ENCODE results near the gene TCF4. TPM values are rescaled to one million over a fixed set of nuclear protein-coding genes. Genes with fewer than 3 reads are reported as not detected.

TCF4 gene
- total RNA-seq, 1 donor from 2014 or later = 7.2 TPM

GRCh38 chr18:55307505-55307904 is 280.5 kb downstream of the TCF4 start:
- no peak for TF ChIP-seq CTCF (conservative IDR thresholded peaks at IDR 0.05; ENCODE audit: low read depth, low read length)
- DNase-seq (ENCODE audit: low read depth) = no peak
- H3K4me3 ChIP-seq (ENCODE audit: low read depth, low read length) = no peak overlapping the region

DNA sequence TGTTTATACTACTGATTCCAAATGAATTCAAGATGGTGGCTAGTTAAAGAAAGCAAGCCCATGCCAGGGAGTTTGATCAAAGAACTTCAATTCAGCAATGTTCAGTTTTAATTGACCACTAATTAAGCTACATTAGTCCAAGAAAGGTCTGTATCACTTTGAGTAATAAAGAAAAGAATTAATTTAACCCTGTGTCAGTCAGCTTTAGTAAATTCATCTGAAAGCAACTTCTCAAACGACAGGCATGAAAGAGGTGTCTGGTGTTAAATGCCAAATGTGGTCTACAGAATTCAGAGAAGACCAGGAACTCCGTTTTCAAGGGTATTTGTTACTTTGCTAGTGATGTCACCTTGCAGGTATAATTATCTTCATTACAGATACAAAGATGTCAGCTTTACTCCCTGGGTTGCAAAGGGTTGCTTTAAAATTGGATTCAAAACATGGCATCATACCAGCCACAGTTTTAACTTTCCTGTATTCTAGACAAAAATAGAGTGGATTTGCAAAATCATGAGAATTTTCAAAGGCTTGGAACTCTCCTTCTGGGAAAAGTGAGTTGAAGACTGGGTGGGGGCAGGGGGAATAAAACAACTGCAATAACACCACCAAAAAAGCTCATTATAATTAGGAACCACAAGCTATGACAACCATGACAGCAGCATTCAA is 281.5 kb downstream of the TCF4 start:
- H3K4me3 ChIP-seq (ENCODE audit: low read depth, low read length) = no peak overlapping the region
- no peak for TF ChIP-seq CTCF (conservative IDR thresholded peaks at IDR 0.05; ENCODE audit: low read depth, low read length)
- DNase-seq (ENCODE audit: low read depth) = no peak

DNA sequence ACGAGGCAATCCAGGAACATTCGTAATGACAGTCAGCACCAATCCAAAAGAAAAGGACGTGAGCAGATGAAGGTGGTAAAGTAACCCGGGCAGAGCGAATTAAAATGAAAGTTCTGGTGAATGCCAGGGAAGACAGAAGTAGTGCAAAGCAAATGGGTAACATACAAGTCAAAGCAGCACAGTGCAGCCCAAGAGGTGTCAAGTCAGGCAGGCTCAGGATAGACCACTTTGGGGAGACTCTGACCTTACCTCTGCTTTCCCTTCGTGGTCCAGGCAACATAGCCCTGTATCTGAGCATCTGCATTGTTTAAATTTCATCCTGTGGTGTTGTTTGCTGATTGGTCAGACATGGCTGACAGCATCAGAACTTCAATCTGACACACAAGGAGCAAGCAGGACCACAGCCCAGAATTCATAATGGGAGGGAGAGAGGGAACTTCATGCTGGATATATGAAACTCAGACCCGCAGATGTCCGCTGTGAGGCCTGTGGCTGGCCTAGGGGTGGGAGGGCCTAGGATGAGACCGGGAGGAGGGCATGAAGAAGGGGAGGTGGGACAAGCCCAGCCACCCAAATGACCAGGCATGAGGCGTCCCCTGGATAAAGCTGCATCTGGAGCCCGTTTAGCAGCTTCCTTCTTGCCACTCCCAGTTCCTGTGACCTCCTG is 285.7 kb downstream of the TCF4 start:
- DNase-seq (ENCODE audit: low read depth) = no peak
- H3K4me3 ChIP-seq (ENCODE audit: low read depth, low read length) = no peak overlapping the region
- TF ChIP-seq CTCF (conservative IDR thresholded peaks at IDR 0.05; ENCODE audit: low read depth, low read length) = no peak

GRCh38 chr18:55301824-55302166 is 286.2 kb downstream of the TCF4 start:
- no peak for DNase-seq (ENCODE audit: low read depth)
- H3K4me3 ChIP-seq (ENCODE audit: low read depth, low read length) = no peak overlapping the region
- TF ChIP-seq CTCF (conservative IDR thresholded peaks at IDR 0.05; ENCODE audit: low read depth, low read length) = no peak

DNA sequence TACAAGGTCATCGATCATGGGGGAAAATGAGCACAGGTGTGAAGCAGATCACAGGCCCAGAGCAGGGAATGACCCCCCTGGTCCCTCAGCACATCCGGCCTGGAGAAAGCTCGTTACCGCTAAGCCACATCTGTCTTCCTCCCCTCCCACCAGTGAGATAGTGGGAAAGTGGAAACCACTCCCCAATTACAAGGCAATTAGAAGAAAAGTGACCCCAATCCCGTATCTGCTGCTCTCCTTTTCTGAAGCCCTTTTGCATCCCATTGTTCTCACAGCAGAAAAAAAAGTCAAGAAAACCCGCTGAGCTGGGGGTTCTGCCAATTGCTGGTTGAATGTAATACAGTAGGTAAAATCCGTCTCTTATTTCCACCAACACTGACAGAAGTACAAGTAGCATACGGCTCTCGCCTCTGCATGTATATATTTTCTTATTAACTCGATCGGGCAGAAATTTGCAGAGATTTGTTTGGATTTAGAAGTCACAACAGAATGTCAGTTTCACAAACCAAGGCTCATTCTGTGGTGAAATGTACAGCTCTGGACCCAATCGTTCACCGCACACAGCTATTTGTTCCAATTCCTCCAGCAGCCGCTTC is 287.0 kb downstream of the TCF4 start:
- no peak for TF ChIP-seq CTCF (conservative IDR thresholded peaks at IDR 0.05; ENCODE audit: low read depth, low read length)
- H3K4me3 ChIP-seq (ENCODE audit: low read depth, low read length) = no peak overlapping the region
- no peak for DNase-seq (ENCODE audit: low read depth)

- H3K4me3 ChIP-seq (ENCODE audit: low read depth, low read length) = no peak overlapping the region
- no peak for TF ChIP-seq CTCF (conservative IDR thresholded peaks at IDR 0.05; ENCODE audit: low read depth, low read length)
- no peak for DNase-seq (ENCODE audit: low read depth)
Observed at GRCh38 chr18:55300421-55300935, 287.5 kb downstream of the TCF4 start.

All from epithelial cell of proximal tubule (primary cell).